NCI-H2227 treated with DMSO at 0.1 percent for 48 hours (cell line): ENCODE data around the gene TAF7L.
A peak's percentile ranks its signal among the peaks of the same experiment; 100 is the strongest.
"Not testable (repeated sequence)": the region's sequence is repeated elsewhere in the genome, so short reads cannot be mapped to it uniquely, and the experiment has no call there.

Experiments
- DNase-seq: peaks from one replicate; lab custom pipeline; 2025; lab: John Stamatoyannopoulos, UW

The TAF7L gene, protein sequence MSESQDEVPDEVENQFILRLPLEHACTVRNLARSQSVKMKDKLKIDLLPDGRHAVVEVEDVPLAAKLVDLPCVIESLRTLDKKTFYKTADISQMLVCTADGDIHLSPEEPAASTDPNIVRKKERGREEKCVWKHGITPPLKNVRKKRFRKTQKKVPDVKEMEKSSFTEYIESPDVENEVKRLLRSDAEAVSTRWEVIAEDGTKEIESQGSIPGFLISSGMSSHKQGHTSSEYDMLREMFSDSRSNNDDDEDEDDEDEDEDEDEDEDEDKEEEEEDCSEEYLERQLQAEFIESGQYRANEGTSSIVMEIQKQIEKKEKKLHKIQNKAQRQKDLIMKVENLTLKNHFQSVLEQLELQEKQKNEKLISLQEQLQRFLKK

DNA sequence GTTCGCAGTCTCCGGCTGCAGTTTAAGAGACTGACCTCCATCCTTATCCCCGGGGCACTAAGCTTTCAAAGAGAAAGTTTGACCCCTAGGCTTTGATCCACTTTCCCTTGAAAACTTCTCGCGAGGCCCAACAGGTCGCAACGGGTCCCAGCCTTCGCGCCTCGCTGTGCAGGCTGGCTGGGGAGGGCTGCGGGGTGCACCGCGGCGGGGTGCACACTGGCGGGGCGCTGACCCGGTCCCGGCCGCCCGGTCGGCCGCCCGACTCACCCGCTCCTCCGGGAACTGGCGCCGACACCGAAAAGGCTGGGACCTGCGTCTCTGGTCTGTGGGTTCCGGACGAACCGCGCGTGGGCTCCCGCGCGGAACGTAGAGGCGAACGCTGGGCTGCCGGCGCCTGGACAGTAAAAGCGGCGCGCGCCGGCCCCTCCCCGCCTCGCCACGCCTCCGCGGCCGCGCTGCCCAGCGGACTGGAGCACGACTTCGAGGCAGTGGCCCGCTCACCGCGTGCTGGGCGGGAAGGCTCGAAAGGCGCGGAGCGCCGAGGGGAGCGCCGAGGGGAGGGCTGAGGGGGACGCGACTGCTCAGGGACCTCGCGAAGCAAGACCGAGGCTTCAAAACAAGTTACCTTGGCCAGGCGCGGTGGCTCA is at the start of gene TAF7L:
TSS of gene TAF7L (minus strand) at position 378 of the 647 bp plus-strand sequence. CDS start 3,791 bp downstream, outside the sequence.
- no peak for DNase-seq

DNA sequence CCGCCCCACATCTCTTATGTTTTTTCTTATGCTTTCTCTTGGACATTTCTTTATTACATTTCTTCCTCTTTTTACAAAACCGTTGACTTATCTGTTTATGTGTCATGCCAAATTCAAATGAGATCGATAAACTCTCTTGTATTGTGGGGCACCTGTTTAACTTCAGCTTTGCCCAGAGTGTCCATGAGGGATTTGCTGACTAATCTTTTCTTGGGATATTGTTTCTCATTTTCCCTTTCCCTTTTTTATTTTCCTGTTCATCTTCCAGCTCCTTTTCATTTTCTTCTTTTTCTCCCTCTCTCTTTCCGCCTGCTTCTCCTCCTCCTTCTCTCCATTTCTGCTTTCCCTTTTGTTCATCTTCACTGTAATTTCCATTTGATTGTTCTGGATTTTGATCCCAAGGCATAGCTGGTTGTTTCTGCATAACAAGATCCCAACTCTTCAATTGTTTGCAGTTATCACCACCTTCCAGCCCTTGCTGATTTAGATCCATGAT is 46.7 kb upstream of the TAF7L start:
- DNase-seq = no peak

DNA sequence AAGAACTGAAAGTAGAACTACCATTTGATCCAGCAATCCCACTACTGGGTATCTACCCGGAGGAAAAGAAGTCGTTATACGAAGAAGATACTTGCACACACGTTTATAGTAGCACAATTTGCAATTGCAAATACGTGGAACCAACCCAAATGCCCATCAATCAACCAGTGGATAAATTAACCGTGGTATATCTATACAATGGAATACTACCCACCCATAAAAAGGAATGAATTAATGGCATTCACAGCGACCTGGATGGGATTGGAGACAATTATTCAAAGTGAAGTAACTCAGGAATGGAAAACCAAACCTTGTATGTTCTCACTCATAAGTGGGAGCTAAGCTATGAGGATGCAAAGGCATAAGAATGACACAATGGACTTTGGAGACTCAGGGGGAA is 43.2 kb upstream of the TAF7L start:
- not testable (repeated sequence) for DNase-seq

DNA sequence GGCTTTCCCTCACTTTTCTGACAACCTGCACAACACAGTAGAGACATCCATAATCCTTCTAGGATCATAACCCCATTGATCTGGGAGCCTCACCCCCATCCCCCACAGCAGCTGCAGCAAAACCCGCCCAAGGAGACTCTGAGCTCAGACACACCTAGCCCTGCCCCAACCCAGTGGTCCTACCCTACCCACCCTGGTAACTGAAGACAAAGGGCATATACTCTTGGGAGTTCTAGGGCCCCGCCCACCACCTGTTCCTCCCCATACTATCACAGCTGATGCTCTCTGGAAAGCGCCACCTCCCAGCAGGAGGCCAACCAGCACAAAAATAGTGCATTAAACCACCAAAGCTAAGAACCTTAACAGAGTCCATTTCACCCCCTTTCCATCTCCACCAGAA is 35.5 kb upstream of the TAF7L start:
- DNase-seq = not testable (repeated sequence)

DNA sequence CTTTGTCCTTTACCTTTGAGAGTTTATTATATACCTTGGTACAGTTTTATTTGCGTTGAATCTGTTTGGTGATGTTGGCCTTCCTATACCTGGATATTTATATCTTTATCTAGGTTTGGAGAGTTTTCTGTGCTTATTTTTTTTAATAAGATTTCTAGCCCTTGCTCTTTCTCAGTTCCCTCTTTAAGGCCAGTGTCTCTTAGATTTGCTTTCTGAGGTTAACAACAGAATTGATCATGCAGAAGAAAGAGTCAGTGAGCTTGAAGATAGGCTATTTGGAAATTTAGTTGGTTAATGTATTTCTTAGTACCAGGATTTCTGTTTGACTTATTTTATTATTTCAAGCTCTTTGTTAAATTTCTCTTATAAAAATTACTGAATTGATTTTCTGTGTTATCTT is 12.7 kb upstream of the TAF7L start:
- no peak for DNase-seq

DNA sequence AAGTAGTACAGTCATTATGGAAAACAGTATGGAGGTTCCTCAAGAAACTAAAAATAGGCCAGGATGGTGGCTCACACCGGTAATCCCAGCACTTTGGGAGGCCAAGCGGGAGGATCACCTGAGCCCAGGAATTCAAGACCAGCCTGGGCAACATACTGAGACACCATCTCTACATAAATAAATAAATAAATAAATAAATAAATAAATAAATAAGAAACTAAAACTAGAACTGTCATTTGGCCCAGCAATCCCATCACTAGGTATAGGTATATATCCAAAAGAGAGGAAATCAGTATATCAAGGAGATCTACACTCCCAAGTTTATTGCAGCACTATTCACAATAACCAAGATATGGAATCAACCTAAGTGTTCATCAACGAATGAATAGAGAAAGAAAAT is 4.5 kb upstream of the TAF7L start:
- DNase-seq = not testable (repeated sequence)

DNA sequence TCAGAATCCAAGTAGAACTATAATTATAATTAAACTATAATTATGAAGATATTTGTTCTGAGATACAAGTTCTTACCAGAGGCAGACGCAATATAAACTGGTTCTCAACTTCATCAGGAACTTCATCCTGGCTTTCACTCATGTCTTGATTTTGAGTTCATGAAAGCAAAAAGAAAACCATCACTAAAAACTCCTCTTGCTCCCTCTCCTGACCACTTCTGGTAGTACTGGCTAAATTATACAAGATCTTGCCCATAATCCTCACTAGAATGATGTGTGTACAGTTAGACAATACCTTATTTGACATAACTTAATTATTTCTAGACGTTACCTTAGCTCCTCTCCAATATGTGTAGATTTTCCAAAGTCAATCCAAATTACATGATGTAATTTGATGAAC is 3.7 kb downstream of the TAF7L start:
- DNase-seq = peak; percentile 54

DNA sequence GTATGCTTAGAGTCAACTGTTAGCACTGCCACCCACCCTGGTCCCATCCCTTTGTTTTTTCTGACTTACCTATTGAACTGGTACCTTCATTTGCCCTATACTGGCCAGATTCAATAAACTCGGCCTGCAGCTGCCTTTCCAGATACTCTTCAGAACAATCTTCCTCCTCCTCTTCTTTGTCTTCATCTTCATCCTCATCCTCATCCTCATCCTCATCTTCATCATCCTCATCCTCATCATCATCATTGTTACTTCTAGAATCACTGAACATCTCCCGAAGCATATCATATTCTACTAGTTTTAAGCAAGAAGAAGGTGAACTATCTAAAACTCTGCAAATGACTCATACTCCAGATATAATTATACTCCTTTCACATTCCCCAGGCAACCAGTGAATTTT is 14.9 kb downstream of the TAF7L start:
- no peak for DNase-seq

DNA sequence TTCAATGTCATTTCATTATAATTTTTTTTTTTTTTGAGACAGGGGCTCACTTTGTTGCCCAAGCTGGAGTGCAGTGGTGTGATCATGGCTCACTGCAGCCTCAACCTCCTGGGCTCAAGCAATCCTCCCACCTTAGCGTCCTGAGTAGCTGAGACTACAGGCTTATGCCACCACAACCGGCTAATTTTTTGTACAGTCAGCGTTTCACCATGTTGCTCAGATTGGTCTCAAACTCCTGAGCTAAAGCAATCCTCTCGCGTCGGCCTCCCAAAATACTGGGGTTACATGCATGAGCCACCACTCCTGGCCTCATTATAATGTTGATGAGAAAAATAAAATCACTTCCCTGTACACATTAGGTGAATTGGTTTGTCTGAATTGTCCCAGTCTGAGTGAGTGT is 16.9 kb downstream of the TAF7L start:
- no peak for DNase-seq

DNA sequence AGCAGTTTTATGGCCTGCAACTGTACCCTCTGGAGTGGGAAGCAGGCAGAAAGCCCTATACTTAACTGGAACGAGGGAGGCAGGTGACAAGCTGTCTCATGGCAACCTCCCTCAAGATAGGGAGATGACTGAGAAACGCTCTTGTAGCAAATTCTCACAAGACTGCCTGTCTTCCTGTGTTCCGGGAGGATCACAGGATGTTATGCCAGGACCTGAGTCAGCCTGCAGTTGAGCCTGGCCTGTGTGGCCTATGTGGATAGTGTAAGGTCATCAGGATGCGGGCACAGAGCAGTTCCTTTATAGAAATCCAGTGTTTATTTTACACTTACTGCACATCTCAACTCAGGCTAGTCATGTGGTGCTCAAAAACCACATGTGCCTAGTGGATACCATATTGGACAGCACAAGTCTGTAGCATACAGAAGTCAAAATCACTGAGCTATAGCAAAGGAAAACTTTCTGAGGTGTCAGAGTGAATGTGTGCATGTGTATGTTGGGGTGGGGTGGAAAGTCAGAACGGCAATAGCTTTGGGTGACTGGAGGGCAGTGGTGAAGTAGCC is 25.2 kb downstream of the TAF7L start:
- peak; percentile 11 for DNase-seq

DNA sequence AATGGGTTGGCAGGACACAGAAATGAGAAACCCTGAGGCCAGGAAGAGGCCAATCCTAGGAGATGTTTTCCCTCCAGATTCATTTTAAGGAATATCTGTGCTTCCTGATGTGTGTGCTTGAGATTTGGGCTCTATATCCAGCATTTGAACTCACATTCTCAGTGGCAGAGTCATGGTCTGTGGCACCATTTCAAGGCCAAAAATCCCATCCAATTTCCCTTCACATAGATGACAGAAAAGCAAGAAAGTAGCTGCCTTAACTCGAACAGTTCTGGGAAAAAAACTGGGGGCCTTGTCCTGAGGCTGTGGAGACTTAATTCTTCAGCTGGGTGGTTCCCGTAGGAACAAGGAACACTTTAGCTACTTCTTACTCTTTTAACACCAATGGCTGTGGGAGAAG is 27.4 kb downstream of the TAF7L start:
- DNase-seq = no peak

DNA sequence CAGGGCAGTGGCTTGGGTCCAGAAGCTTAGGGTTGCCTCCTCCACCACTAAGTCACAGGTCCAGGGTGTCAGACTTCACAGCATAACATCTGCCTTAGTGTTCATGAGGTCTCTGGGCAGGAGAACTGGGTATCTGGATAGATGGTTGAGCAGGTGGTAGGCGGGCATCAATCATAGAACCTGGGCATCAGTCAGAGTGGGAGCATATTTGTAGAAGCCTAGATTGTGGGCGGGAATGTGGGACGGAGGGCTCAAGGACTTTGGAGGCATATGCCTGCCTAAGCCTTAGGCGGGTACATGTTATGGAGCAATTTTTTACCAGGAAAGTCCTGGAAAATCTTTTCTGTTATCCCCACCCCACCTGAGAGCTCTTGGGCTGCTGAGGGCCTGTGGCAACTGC is 28.5 kb downstream of the TAF7L start:
- no peak for DNase-seq

DNA sequence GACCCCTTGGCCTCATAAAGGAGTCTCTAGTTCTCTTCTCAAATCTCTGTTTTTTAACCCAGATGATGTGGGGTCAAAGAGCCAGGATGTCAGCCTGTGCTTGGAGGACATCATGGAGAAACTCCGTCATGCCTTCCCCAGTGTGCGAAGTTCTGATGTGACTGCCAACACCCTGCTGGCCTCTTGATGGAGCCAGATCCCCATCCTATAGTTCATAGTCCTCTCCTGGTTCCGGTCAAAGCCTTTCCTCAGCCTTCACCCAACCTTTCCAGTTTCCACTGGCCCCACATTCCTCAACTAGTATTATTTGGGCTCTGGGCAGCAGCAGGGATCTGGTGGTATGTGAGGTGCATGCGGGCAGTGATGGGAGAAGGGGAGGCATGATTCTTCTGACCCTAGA is 30.7 kb downstream of the TAF7L start:
- DNase-seq = no peak

DNA sequence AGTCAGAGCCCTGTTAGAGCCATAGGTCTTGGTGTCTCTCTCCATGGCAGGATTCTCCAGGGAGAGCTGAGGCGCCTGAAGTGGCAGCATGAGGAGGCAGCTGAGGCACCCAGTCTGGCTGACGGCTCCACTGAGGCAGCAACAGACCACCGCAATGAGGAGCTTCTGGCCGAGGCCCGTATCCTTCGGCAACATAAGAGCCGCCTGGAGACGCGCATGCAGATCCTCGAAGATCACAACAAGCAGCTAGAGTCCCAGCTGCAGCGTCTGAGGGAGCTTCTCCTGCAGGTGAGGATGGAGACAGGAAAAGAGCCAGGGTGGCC is 32.9 kb downstream of the TAF7L start:
- no peak for DNase-seq

DNA sequence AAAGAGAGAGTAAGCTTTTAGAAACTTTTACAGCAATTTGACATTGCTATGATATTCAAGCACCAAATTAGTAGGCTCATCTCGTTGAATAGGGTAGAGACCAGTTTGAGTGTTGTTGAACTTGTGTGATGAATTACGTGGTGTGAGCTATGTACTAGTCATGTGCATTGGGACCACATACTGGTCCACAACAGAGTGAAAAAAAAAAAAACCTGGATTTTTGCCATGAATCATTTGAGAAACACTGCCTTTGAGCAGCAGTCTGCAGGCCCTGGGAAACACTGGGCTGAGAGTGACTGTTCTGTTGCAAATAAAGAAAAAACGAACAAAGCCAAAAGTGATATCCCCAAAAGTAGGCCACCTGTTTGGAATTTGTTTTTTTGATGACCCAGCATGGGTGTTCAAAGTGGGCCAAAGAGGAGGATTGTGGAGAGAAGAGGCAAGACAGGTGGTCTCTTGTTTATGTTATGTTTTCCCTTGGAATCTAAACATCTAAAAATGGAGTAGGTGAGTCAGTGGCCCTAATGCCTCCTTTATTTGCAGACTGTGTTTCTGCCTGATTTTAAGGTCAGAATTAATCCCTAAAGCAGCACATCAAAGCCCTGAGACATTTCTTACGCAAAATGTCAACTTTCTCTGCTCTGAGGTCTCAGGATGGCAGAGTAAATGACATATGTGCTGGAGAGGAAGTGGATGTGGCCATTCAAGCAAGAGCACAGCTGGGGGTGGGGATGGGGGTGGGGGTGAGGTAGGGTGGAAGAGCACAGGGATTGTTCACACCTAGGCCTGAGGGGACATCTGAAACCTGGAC is 33.5 kb downstream of the TAF7L start:
- DNase-seq = no peak

DNA sequence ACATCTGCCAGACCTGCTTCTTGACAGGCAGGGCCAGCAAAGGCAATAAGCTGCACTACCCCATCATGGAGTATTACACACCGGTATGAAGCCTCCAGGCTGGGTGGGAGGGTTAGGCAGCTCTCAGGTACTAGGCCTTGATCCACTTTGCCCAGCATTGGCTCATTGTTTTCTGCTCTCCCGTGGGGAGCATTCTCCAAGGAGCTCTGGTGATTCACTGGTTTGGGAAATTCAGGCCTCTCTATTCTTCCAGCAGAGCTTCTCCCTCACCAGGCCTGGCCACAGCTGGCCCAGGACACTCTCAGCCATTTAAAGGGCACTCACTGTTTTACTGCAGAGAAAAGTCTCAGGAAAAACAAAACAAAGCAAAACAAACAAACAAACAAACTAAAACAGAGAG is 38.5 kb downstream of the TAF7L start:
- no peak for DNase-seq

DNA sequence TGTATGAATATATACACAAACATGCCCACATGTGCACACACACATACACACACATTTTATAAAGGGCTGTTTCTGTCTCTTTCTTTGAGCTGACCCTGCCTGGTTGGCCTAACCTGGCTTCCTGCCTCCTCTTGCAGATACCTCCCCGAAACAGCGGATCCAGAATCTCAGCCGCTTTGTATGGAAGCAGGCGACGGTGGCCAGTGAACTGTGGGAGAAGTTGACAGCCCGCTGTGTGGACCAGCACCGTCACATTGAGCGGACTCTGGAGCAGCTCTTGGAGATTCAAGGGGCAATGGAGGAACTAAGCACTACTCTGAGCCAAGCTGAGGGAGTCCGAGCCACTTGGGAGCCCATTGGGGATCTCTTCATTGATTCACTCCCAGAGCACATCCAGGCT is 49.6 kb downstream of the TAF7L start:
- no peak for DNase-seq

DNA sequence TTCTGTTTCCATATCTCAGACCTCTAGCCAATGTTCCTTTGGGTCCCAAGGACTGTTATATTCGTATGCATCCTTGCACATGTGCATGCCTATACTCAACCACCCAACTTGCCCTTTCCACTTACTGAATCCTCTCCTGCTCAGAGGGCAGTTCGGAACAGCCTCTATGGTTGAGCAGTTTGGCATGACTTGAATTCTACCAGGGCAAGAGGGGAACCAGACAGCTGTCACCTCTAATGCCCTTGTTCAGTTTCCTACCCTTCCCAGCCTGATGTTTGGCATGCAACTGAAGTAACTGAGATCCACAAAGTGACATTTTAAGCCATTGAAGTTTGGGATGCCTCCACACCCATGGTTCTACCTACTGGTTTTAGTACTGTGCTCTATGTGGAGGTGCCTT is 54.1 kb downstream of the TAF7L start:
- no peak for DNase-seq

DNA sequence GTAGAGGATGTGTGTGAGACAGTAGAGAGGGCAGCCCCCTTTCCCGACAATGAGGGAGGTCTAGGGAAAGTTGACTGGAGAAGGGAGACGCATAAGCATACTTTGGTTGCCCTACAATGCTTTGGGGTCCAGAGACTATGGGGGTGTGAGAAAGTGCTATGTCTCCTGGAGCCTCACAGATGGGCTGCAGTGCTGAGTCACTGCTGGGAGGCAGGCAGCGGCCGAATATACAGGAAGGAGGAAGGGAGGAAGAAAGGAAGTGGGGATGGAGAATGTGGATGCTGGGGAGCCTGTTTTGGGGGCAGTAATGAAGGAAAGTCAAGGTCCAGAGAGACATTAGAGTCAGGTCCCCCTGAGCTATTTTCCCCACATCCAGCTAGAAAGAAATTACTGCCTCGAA is 58.8 kb downstream of the TAF7L start:
- no peak for DNase-seq

DNA sequence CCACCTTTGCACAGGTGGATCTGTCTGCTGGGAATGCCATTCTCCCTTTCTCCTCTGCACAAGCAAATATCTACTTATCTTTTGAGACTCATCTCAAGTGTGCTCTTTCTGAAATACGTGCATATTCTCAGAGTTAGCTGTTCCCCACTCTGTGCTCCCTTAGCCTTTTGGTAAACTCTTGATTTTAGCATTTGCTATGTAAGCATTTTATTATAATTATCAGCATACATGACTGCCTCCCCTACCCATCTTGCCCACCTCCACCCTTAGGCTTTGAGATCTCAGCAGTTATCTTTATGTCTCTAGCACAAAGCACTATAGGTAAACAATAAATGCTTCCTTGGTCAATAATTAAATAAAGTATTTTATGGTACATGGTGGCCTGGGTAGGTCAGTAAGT is 60.1 kb downstream of the TAF7L start:
- DNase-seq = no peak

DNA sequence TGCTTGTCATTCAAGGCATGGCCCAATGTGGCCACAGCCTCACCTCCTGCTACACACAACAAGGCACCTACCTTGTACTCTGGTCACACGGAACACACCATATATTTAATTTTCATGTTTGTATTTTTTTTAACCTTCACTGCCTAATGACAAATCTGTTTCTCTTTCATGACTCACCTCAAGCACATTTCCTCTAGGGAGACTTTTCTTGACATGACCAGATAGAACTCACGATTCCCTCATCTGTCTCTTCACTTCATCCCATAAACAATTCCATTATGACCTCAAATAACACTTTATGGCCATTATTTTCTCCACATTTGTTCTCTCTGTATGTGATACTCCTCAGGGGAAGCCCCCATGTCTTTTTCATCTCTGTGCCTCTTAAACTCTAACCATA is 60.5 kb downstream of the TAF7L start:
- no peak for DNase-seq

DNA sequence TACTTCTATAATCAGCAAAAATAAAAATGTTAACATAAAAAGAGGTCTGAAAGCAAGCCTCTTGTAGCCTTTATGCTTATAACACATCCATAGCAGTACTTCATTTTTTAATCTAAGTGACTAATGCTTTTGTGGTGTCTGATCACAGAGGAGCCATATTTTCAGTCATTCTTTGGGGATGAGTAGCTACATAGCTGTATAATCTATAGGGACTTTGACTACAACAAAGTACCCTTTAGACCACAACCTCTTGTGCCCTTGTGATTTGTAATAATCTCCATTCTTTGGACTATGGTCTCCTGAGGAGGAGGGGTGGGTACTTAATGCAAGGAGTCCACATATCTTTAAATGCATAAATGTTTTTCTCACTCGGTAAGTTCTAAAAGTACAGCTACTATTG is 62.0 kb downstream of the TAF7L start:
- no peak for DNase-seq

DNA sequence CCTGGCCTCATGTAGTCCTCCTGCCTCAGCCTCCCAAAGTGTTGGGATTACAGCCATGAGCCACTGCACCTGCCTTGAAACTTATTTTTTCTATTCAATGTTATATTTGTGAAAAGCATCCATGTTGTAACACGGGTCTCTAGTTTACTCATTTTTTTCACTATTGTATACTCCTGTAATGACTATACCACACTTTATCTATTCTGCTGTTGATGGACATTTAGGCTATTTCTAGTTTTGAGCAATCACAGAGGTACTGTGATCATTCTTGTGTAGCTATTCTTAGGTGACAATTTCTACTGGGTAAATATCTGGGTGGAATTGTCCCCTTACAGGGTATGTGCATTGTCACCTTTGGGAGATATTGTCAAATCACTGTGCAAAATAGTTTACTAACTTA is 67.9 kb downstream of the TAF7L start:
- DNase-seq = no peak
